Adrenal gland (tissue), 5 donors: ENCODE data around the gene CEP152.

ENCODE experiments used
- CTCF ChIP-seq, 6 experiments: fragments of 450-650 bp in 4 of 6; fragments of 200-600 bp in 2 of 6; sonication (generic) in 1 of 6; IDR thresholded peaks; 1 replicate in 5 of 6; 2 replicates in 1 of 6; pipeline versions ENCODE4 v1.5.1 to v1.8.0; 2016 to 2021; ENCODE audit warnings: antibody characterized with exemption in 6 of 6, mild to moderate bottlenecking in 2 of 6, moderate library complexity in 1 of 6
- POLR2A ChIP-seq, 2 donors: fragments of 450-650 bp; IDR thresholded peaks; one replicate each; pipeline ENCODE4 v1.6.1; 2017; ENCODE audit warnings: antibody characterized with exemption in 2 of 2, mild to moderate bottlenecking in 2 of 2, moderate library complexity in 1 of 2
- donor health status: DM: no; HTN: no; CAD: no.

GRCh38 chr15:48688493-48688892, 122.4 kb downstream of the CEP152 start:
- TF ChIP-seq CTCF (IDR thresholded peaks at IDR 0.05) = no peak
- no peak for TF ChIP-seq POLR2A (IDR thresholded peaks at IDR 0.05)
